PFSK-1 (cell line): ENCODE data around the gene FOXD1.

Experiments used
- SIN3A ChIP-seq: IDR thresholded peaks from 2 replicates; pipeline ENCODE4 v1.6.1; 2012; ENCODE audit warnings: mild to moderate bottlenecking, low read length, moderate library complexity, borderline replicate concordance; ENCODE audit not compliant: insufficient read depth
- TAF1 ChIP-seq: IDR thresholded peaks from 2 replicates; pipeline ENCODE4 v1.6.1; 2012; ENCODE audit warnings: low read length, control low read depth, borderline replicate concordance; ENCODE audit not compliant: insufficient read depth

DNA sequence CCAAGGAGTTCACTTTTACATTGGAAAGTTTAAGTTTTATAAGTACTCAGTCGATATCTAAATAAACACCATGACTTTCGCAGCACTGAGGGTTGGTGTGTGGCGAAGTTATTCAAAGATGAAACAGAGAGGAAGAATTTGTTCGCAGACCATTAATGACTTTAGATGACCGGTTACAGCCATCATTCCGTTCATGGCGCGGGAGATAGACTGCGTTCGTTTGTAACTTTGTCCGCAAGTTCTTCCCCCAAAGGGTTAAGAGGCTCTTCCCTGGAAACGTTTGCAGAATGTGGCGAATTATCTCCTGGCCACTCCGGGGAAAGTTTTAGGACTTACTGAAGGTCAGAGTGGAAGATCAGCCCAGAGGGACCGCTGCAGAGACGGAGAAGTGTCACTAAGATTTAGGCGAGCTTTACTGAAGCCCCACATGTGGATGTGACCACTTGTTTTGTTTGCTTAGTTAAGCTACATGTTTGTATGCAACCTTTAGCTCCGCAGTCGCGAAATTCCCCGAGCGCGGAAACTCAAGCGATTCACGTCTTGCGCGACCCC lies 2.2 kb upstream of the FOXD1 start:
- TF ChIP-seq TAF1 (no peak), SIN3A (no peak)
